Muscle layer of duodenum (tissue), 2 donors: Measurements from ENCODE around the gene TBXA2R.
"Not testable (repeated sequence)": the region's sequence is repeated elsewhere in the genome, so short reads cannot be mapped to it uniquely, and the experiment has no call there.

ENCODE experiments used
- H3K27ac ChIP-seq: one replicate; pipeline ENCODE4 v1.7.0; 2013; ENCODE audit warnings: mild to moderate bottlenecking, low read length
- H3K27me3 ChIP-seq: one replicate; pipeline ENCODE4 v1.7.0; 2013; ENCODE audit warnings: low read depth, mild to moderate bottlenecking, control low read depth, low read length
- H3K36me3 ChIP-seq, 2 donors: one replicate each; pipeline ENCODE4 v1.7.0; 2013; ENCODE audit warnings: low read length in 2 of 2, control low read depth in 1 of 2, mild to moderate bottlenecking in 1 of 2; ENCODE audit not compliant: insufficient read depth in 2 of 2, control insufficient read depth in 1 of 2
- H3K4me1 ChIP-seq, 2 donors: one replicate each; pipeline ENCODE4 v1.7.0; 2013; ENCODE audit warnings: low read length in 2 of 2, mild to moderate bottlenecking in 2 of 2, control low read depth in 1 of 2, moderate library complexity in 1 of 2; ENCODE audit not compliant: insufficient read depth in 2 of 2, control insufficient read depth in 1 of 2
- H3K4me3 ChIP-seq, 2 donors: one replicate each; pipeline ENCODE4 v1.7.0; 2013; ENCODE audit warnings: low read length in 2 of 2, low read depth in 1 of 2, mild to moderate bottlenecking in 1 of 2
- H3K9me3 ChIP-seq, 2 donors: one replicate each; pipeline ENCODE4 v1.7.0; 2013; ENCODE audit warnings: low read length in 2 of 2, control low read depth in 1 of 2, mild to moderate bottlenecking in 1 of 2; ENCODE audit not compliant: control insufficient read depth in 1 of 2
- donor health status: healthy.

Gene TBXA2R

DNA sequence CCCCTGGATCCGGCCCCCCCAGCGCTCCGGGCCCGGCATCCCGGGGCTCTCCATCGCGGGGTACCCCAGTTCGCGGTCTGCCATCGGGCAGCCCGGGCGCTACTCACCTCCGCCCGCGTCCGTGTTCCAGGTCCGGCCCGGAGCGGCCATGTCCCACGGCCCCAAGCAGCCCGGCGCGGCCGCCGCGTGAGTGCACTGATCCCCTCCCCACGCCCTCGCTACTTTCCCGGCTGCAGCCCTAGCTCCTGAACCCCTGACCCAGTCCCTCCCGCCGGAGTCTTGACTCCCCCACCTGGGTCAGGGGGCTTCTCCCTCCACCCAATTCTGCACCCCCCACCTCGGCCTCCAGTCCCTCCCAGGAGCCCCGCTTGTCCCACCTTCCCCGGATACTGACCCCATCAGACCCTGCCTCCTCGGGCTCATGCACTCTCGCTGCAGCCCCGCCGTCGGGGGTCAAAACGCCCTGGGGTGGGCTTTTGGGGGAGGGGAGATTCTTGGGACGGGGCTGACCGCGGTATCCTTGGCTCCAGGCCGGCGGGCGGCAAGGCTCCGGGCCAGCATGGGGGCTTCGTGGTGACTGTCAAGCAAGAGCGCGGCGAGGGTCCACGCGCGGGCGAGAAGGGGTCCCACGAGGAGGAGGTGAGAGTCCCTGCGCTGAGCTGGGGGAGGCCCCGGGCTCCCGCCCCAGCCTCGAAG lies 33.4 kb downstream of the TBXA2R start:
- H3K9me3 ChIP-seq: no peaks in the 10 kb centered on the region
- H3K27ac ChIP-seq: no peak overlapping the region
- peak overlapping the region; percentile 48 to 87 for H3K4me3 ChIP-seq
- no peaks in the 10 kb centered on the region for H3K27me3 ChIP-seq
- no peaks in the 10 kb centered on the region for H3K36me3 ChIP-seq
- peaks cover 0 to 25% of the 10 kb centered on the region in 2 donors for H3K4me1 ChIP-seq

DNA sequence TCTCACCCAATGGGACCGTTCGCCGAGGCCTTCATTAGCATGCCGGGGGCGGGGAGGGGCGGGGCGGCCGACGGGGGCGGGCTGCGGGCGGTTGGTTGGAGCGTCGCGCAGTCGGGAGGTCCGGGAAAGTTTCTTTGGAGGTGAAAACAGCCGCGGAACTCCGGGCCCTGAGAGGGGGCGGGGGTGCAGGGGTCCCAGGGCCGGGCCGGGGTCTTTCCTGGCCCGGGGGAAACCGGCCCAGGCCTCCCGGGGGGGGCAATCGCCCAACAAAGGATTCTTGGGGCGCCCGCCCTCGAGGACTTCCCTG lies 33.9 kb downstream of the TBXA2R start, which contains the start of gene HMG20B:
HMG20B (plus strand) TSS at position 90 of the 307 bp plus-strand sequence. CDS start 366 bp downstream, outside the sequence.
- Histone ChIP-seq H3K27ac (peak within 1 kb of the TSS; percentile 27), H3K27me3 (no peaks in the 10 kb centered on the region), H3K36me3 (no peaks in the 10 kb centered on the region), H3K4me3 (peak within 1 kb of the TSS; percentile 58 to 87), H3K4me1 (peaks cover 0 to 25% of the 10 kb centered on the region in 2 donors), H3K9me3 (no peaks in the 10 kb centered on the region)

DNA sequence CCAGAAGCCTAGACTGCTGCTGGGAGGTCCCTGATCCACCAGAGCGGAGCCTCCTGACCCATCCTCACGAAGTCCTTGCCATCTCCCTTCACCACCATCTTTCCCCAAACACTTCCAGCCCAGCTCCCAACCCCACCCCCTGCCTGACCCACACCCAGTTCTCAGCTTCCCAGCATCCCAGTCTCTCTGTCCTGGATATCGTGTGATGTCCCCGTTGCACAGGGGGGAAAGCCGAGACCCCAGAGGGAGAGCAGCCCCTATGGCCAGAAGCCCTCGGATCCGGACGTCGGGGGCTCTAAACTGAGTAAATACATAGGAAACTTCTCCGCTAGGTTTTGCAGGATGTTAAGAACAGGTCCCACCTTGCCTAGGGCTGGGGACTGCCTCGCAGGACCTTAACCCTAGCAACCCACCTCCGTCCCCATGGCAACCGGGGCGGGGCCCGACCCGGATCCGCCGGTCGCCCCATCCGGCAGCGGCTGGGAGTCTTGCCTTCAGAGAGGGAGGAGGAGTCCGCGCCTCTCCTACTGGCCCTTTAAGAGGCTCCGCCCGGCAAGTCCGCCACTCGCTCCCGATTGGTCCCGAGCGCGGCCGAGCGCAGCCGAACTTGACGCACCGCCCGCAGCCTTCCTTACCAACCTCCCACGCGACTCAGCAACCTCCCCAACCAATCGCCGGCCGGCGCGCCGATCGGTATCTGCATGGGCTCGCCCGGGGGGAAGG lies 34.4 kb downstream of the TBXA2R start:
- Histone ChIP-seq H3K36me3 (no peaks in the 10 kb centered on the region), H3K27ac (peak overlapping the region; percentile 27), H3K4me1 (peaks cover 0 to 25% of the 10 kb centered on the region in 2 donors), H3K9me3 (no peaks in the 10 kb centered on the region), H3K27me3 (no peaks in the 10 kb centered on the region), H3K4me3 (peak overlapping the region; percentile 58 to 87)

DNA sequence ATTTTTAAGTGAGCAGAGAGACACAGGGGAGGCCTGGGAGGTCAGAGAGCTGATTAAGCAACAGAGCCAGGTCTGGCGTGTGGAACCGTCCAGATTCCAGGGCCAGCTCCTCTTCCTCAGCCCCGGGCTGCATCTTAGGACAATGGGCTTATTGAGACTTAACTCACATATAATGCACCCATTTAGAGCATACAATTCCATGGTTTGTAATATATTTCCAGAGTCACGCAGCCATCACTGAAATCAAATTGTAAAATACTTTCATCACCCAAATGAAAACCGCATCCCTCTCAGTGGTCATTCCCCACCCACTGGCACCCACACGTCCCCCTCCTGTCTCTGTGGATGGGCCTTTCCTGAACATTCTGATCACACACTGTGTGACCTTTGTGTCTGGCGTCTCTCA lies 36.1 kb downstream of the TBXA2R start:
- Histone ChIP-seq H3K36me3 (no peaks in the 10 kb centered on the region), H3K4me1 (peaks cover 0 to 12% of the 10 kb centered on the region in 2 donors), H3K27me3 (no peaks in the 10 kb centered on the region), H3K9me3 (no peaks in the 10 kb centered on the region), H3K4me3 (no peak overlapping the region), H3K27ac (no peak overlapping the region)

DNA sequence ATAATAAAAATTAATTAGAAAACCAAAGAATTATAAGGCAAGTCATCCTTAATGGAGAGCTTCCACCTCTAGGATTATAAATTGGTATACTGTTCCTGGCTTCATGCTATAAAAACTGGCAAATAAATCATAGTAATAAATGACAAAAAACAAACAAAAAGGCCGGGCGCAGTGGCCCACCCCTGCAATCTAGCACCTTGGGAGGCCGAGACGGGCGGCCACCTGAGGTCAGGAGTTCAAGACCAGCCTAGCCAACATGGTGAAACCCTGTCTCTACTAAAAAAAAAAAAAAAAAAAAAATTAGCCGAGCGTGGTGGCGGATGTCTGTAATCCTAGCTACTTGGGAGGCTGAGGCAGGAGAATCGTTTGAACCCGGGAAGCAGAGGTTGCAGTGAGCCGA lies 36.6 kb downstream of the TBXA2R start:
- not testable (repeated sequence) for H3K4me1 ChIP-seq, H3K27ac ChIP-seq, H3K27me3 ChIP-seq, H3K36me3 ChIP-seq, H3K4me3 ChIP-seq, H3K9me3 ChIP-seq

DNA sequence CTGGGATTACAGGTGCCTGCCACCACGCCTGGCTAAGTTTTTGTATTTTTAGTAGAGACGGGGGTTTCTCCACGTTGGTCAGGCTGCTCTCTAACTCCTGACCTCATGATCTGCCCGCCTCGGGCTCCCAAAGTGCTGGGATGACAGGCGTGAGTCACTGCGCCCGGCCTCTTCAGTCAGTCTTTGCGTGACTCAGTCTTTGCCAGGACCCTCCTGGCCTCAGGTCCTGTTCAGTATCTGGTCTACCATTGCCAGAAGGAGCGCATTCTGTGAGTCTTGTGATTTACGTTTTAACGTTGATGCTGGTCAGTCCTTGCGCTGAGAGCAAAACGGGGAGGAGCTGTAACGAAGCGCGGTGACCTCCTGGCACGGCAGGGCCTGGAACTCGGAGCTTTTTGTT lies 41.5 kb downstream of the TBXA2R start:
- no peaks in the 10 kb centered on the region for H3K4me1 ChIP-seq
- no peaks in the 10 kb centered on the region for H3K27me3 ChIP-seq
- no peaks in the 10 kb centered on the region for H3K36me3 ChIP-seq
- H3K9me3 ChIP-seq: no peaks in the 10 kb centered on the region
- no peak overlapping the region for H3K4me3 ChIP-seq
- H3K27ac ChIP-seq: no peak overlapping the region

DNA sequence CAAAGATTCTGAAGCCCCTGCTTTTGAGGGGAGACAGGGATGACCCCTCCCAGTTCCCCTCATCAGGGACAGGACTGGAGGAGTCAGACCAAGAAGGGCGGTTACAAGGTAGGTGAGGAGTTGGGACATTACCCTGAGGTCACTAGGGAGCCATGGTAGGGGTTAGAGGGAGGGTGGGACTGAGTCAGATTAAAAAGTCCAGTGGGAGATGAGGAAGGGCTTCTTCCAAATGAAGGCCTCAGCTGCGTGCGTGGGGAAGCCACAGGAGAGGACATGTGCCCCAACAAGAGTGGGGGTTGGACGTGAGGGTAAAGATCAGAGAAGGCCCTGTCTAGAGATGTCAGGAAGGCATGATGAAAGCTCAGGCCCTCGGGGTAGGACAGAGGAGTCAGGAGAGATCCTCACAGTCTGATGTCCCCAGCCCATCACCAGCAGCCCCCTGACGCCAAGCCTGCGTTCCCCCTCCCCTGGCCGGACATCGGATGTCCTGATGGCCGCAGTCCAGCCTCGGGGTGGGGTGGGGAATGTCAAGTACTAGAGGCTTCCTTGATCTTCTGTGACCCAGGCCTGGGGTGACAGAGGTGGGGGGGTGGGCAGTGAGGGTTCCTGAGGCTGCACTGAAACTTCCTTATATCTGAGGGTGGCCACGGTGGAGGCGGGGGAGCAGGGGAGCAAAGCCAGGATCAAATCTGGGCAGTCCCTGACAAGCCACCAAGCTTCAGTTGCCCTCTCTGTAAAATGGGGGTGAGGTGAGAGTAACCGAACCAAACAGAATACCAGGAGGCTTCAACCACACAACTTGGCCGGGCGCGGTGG lies 42.8 kb downstream of the TBXA2R start:
- Histone ChIP-seq H3K9me3 (no peaks in the 10 kb centered on the region), H3K4me1 (no peaks in the 10 kb centered on the region), H3K4me3 (no peak overlapping the region), H3K27me3 (no peaks in the 10 kb centered on the region), H3K36me3 (no peaks in the 10 kb centered on the region), H3K27ac (no peak overlapping the region)

DNA sequence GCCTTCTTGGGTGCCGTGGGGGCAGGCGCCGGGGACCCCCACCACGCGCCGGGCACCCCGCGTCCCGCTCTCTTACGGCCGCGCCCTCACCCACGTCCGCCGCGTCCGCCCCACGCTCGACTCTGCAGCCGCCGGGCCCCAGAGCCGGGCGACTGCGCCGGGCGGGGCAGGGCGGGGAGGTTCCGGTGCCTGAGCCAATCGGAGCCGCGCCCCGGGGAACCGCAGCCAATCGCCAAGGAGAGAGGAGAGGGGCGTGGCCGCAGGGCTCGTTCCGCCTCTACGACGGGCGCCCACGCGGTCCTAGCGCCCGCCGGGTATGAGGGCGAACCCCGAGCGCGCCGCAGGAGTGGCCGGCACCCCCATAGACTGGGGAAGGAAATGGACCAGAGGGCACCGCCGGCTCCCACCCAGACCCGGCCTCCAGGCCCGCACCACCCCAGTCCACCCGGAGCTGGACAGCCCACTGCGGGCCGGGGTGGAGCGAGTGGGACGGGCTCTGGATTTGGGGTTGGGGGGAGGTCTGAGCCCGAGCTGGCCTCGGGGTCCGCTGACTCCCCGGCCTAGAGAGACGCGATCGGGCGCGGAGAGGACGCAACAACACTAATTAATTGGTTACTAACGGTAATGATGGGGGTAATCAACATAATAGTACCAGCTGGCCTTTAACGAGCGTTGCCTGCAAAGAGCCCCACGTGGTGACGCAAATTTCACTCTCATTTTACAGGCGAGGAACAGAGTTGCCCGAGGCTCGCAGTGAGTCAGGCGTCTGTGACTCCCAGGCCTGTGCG lies 49.0 kb downstream of the TBXA2R start, which contains the start of gene MFSD12:
MFSD12 (minus strand) TSS at position 126 of the 788 bp plus-strand sequence. CDS start 183 bp downstream, outside the sequence.
- H3K4me1 ChIP-seq: peaks cover 0 to 17% of the 10 kb centered on the region in 2 donors
- H3K36me3 ChIP-seq: no peaks in the 10 kb centered on the region
- H3K4me3 ChIP-seq: peak within 1 kb of the TSS; percentile 79 to 94
- H3K27me3 ChIP-seq: no peaks in the 10 kb centered on the region
- H3K27ac ChIP-seq: peak within 1 kb of the TSS; percentile 67
- no peaks in the 10 kb centered on the region for H3K9me3 ChIP-seq

DNA sequence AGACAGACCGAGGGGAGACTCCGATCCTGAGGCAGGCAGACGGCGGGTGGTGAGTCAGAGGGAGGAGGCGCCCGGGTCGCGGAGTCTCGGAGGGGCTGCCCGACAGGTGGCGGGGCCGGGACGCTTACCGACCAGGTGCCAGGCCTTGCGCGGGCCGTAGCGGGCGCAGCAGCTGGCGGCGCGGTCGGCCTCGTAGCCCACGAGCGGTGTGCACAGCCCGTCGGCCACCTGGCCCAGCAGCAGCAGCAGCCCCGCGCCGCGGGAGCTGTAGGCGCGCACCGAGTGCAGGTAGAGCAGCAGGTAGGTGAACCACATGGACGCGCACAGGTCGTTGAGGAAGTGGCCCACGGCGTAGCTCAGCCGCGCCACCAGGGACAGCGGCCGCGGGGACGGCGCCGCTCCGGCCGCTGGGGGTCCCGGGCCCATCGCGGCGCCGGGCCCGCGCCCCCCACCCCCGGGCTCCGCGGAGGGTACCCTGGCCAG lies 49.7 kb downstream of the TBXA2R start:
- peaks cover 0 to 17% of the 10 kb centered on the region in 2 donors for H3K4me1 ChIP-seq
- H3K27ac ChIP-seq: no peak overlapping the region
- H3K36me3 ChIP-seq: no peaks in the 10 kb centered on the region
- H3K4me3 ChIP-seq: peak overlapping the region; percentile 79 to 94
- H3K27me3 ChIP-seq: no peaks in the 10 kb centered on the region
- H3K9me3 ChIP-seq: no peaks in the 10 kb centered on the region

DNA sequence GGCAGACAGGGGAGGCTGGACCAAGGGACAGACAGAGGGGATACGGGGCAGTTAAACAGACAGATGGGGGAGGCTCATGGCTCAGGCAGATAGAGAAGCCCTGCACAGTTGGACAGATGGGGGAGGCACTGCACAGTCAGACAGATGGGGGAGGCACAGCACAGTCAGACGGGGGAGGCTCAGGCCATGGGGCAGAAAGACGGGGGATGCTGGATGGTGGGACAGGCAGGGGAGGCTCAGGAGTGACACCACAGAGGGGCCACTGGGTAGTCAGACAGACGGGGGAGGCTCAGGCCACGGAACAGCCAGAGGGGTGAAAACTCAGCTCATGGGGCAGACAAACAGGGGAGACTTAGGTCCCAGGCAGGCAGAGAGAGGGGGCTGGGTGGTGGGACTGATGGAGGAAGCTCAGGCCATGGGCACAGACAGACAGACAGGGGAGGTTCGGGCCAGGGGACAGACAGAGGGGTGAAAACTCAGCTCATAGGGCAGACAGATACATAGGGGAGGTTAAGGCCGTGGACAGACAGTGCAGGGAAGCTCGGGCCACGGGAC lies 50.2 kb downstream of the TBXA2R start:
- H3K27ac ChIP-seq: no peak overlapping the region
- H3K4me3 ChIP-seq: peak overlapping the region; percentile 79 to 94
- H3K9me3 ChIP-seq: no peaks in the 10 kb centered on the region
- no peaks in the 10 kb centered on the region for H3K36me3 ChIP-seq
- peaks cover 0 to 17% of the 10 kb centered on the region in 2 donors for H3K4me1 ChIP-seq
- H3K27me3 ChIP-seq: no peaks in the 10 kb centered on the region
